Omental fat pad (tissue), 4 donors: ENCODE results near the gene NOX5. TPM values are rescaled to one million over a fixed set of nuclear protein-coding genes. Genes with fewer than 3 reads are reported as not detected.

ENCODE experiments used
- ATAC-seq: fragments of 150-250 bp; one replicate; pipeline ENCODE4 v1.9.1; 2016; ENCODE audit warnings: mild to moderate bottlenecking, moderate library complexity; ENCODE audit not compliant: low FRiP score
- DNase-seq: peaks from one replicate; pipeline ENCODE4 v3.0.0-alpha.2; 2019; ENCODE audit warnings: low spot score
- CTCF ChIP-seq, 3 donors: fragments of 450-650 bp; IDR thresholded peaks; one replicate each; pipeline ENCODE4 v1.5.1; 2016 to 2017; ENCODE audit warnings: antibody characterized with exemption in 3 of 3, mild to moderate bottlenecking in 3 of 3, moderate library complexity in 2 of 3
- total RNA-seq, 4 donors: library from RNA; depleted of rRNA; stranded (reverse); fragments of >200 nt; gene quantifications; one replicate each; pipeline ENCODE4 v1.1.0, GENCODE V29; 2016

Gene NOX5
- total RNA-seq, 4 donors from 2014 or later: 0.28 to 0.56 (median 0.42) TPM

- no peak for DNase-seq
- ATAC-seq: no peak
- TF ChIP-seq CTCF (IDR thresholded peaks at IDR 0.05): no peak
These were observed 70.0 kb downstream of the NOX5 start for GRCh38 chr15:69084404-69085030.

GRCh38 chr15:69085325-69086081, 71.0 kb downstream of the NOX5 start:
- TF ChIP-seq CTCF (IDR thresholded peaks at IDR 0.05): no peak
- no peak for DNase-seq
- ATAC-seq: no peak

DNA sequence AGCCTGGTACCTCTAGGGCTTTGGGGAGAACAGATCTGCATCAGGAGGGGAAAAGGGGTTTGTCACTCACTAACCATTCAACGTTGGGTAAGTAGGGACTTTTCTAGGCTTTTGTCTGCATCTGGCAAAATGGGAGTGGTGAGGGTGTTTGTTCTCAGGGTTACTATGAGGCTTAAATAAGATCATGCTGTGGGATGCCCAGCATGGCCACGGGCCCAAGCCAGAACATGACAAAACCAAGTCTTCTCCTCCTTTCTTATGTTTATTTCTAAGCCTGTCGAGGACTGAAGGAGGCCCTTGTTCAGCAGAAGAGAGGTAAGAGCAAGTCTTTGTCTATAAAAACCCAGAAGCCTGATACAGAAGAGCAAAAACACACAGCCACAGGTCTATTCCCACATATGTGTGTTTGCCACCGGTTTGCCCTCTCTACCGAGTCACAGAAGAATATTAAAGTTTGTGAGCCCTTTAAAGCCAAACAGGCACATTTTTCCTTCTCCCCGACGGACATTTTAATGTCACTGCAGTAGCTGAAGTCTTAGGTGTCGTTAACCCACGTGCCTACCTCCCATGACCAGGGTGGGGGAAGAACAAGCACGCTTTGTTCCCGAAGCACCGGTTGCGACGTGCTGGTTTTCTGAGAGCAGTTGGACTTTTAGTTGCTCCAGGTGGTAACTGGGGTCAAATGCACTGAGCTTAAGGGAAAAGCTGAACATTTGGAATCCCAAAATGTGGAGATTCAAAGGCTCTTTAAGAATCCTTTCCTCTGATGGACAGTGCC, 72.1 kb downstream of the NOX5 start:
- no peak for TF ChIP-seq CTCF (IDR thresholded peaks at IDR 0.05)
- DNase-seq (no peak), ATAC-seq (no peak)

GRCh38 chr15:69087366-69087976, 73.0 kb downstream of the NOX5 start:
- DNase-seq (no peak), ATAC-seq (no peak)
- TF ChIP-seq CTCF (IDR thresholded peaks at IDR 0.05): no peak

GRCh38 chr15:69088300-69088965, 73.9 kb downstream of the NOX5 start:
- ATAC-seq: no peak
- no peak for DNase-seq
- no peak for TF ChIP-seq CTCF (IDR thresholded peaks at IDR 0.05)

- ATAC-seq (no peak), DNase-seq (no peak)
- no peak for TF ChIP-seq CTCF (IDR thresholded peaks at IDR 0.05)
These were observed 74.8 kb downstream of the NOX5 start for GRCh38 chr15:69089258-69089657.
